Stimulated activated naive CD8-positive, alpha-beta T cell treated with anti-CD3 and anti-CD28 coated beads, Interleukin-15, amount 100 ng/mL, for 72 hours (primary cell): ENCODE results near the gene PSMD14.
"Not testable (repeated sequence)": the region's sequence is repeated elsewhere in the genome, so short reads cannot be mapped to it uniquely, and the experiment has no call there.

ENCODE experiments used
- ATAC-seq: fragments of 150-1000 bp; cut with Tn5 transposase; 2 replicates; pipeline ENCODE4 v1.10.0; 2021; ENCODE audit warnings: mild to moderate bottlenecking, moderate library complexity
- DNase-seq, 2 donors: peaks; one replicate each; pipeline ENCODE4 v3.0.0; 2021 to 2022
- H3K27ac Mint-ChIP-seq, 2 donors: one replicate each; pipeline ENCODE4 v1.8.0; 2022; ENCODE audit warnings: mild to moderate bottlenecking in 2 of 2, mixed read lengths in 2 of 2, moderate library complexity in 2 of 2
- H3K27me3 Mint-ChIP-seq: one replicate; pipeline ENCODE4 v1.8.0; 2022; ENCODE audit warnings: mixed read lengths
- H3K4me1 Mint-ChIP-seq: one replicate; pipeline ENCODE4 v1.8.0; 2022; ENCODE audit warnings: mild to moderate bottlenecking, mixed read lengths
- H3K4me3 Mint-ChIP-seq, 2 donors: one replicate each; pipeline ENCODE4 v1.8.0; 2022; ENCODE audit warnings: mild to moderate bottlenecking in 2 of 2, mixed read lengths in 2 of 2, moderate library complexity in 1 of 2
- H3K9me3 Mint-ChIP-seq, 2 donors: one replicate each; pipeline ENCODE4 v1.8.0; 2022; ENCODE audit warnings: mixed read lengths in 2 of 2

The PSMD14 gene

GRCh38 chr2:161316701-161317100 is 8.5 kb downstream of the PSMD14 start:
- DNase-seq (no peak), ATAC-seq (no peak)
- Mint-ChIP-seq H3K4me3 (no peak overlapping the region), H3K27ac (no peak overlapping the region), H3K4me1 (peaks cover 23% of the 10 kb centered on the region), H3K27me3 (no peaks in the 10 kb centered on the region), H3K9me3 (no peaks in the 10 kb centered on the region)

GRCh38 chr2:161321944-161322648 is 13.9 kb downstream of the PSMD14 start:
- DNase-seq (no peak), ATAC-seq (no peak)
- Mint-ChIP-seq H3K27me3 (no peaks in the 10 kb centered on the region), H3K27ac (no peak overlapping the region), H3K4me3 (no peak overlapping the region), H3K4me1 (peaks cover 9% of the 10 kb centered on the region), H3K9me3 (no peaks in the 10 kb centered on the region)

- H3K9me3 Mint-ChIP-seq, result no peaks in the 10 kb centered on the region
- no peak for ATAC-seq
These were observed 16.7 kb downstream of the PSMD14 start for GRCh38 chr2:161324876-161325275.

GRCh38 chr2:161327582-161327981 is 19.4 kb downstream of the PSMD14 start:
- ATAC-seq, result no peak
- Mint-ChIP-seq H3K27me3 (no peaks in the 10 kb centered on the region), H3K9me3 (no peaks in the 10 kb centered on the region), H3K27ac (no peak overlapping the region), H3K4me1 (peaks cover 9% of the 10 kb centered on the region), H3K4me3 (no peak overlapping the region)
- no peak for DNase-seq

More at GRCh38 chr2:161324876-161325275, 16.7 kb downstream of the PSMD14 start:
- no peaks in the 10 kb centered on the region for H3K27me3 Mint-ChIP-seq
- no peak for DNase-seq
- H3K4me3 Mint-ChIP-seq, result no peak overlapping the region
- H3K4me1 Mint-ChIP-seq, result peaks cover 9% of the 10 kb centered on the region
- H3K27ac Mint-ChIP-seq, result no peak overlapping the region

- Mint-ChIP-seq H3K4me3 (no peak overlapping the region), H3K4me1 (no peaks in the 10 kb centered on the region), H3K27ac (no peak overlapping the region), H3K27me3 (no peaks in the 10 kb centered on the region), H3K9me3 (peaks cover 0 to 4% of the 10 kb centered on the region in 2 donors)
- no peak for ATAC-seq
- no peak for DNase-seq
These were observed 24.2 kb downstream of the PSMD14 start for GRCh38 chr2:161332371-161332967.

- Mint-ChIP-seq H3K9me3 (peaks cover 4 to 6% of the 10 kb centered on the region in 2 donors), H3K4me1 (no peaks in the 10 kb centered on the region), H3K27ac (no peak overlapping the region), H3K27me3 (no peaks in the 10 kb centered on the region), H3K4me3 (no peak overlapping the region)
- ATAC-seq (no peak), DNase-seq (no peak)
These were observed 27.4 kb downstream of the PSMD14 start for GRCh38 chr2:161335626-161336025.

GRCh38 chr2:161337247-161337646 is 29.0 kb downstream of the PSMD14 start:
- H3K4me1 Mint-ChIP-seq, result no peaks in the 10 kb centered on the region
- no peaks in the 10 kb centered on the region for H3K27me3 Mint-ChIP-seq

GRCh38 chr2:161339532-161339931 is 31.3 kb downstream of the PSMD14 start:
- ATAC-seq, H3K27me3 Mint-ChIP-seq, H3K9me3 Mint-ChIP-seq, H3K27ac Mint-ChIP-seq, H3K4me1 Mint-ChIP-seq, DNase-seq, H3K4me3 Mint-ChIP-seq: not testable (repeated sequence)

More at GRCh38 chr2:161337247-161337646, 29.0 kb downstream of the PSMD14 start:
- no peak overlapping the region for H3K4me3 Mint-ChIP-seq
- DNase-seq, result no peak
- no peak for ATAC-seq
- no peak overlapping the region for H3K27ac Mint-ChIP-seq
- peaks cover 6 to 9% of the 10 kb centered on the region in 2 donors for H3K9me3 Mint-ChIP-seq

GRCh38 chr2:161340930-161341413 is 32.7 kb downstream of the PSMD14 start:
- ATAC-seq, result peak; percentile 65
- H3K27ac Mint-ChIP-seq, H3K4me3 Mint-ChIP-seq, H3K27me3 Mint-ChIP-seq, DNase-seq, H3K9me3 Mint-ChIP-seq, H3K4me1 Mint-ChIP-seq: not testable (repeated sequence)

- Mint-ChIP-seq H3K27ac (no peak overlapping the region), H3K4me3 (no peak overlapping the region), H3K4me1 (peaks cover 16% of the 10 kb centered on the region), H3K9me3 (peaks cover 6 to 7% of the 10 kb centered on the region in 2 donors), H3K27me3 (no peaks in the 10 kb centered on the region)
- DNase-seq (no peak), ATAC-seq (no peak)
These were observed 35.0 kb downstream of the PSMD14 start for GRCh38 chr2:161343235-161343634.

- H3K27ac Mint-ChIP-seq, result no peak overlapping the region
- H3K9me3 Mint-ChIP-seq, result peaks cover 6 to 7% of the 10 kb centered on the region in 2 donors
- H3K27me3 Mint-ChIP-seq, result no peaks in the 10 kb centered on the region
- H3K4me1 Mint-ChIP-seq, result peaks cover 16% of the 10 kb centered on the region
- H3K4me3 Mint-ChIP-seq, result no peak overlapping the region
- DNase-seq (no peak), ATAC-seq (no peak)
These were observed 36.5 kb downstream of the PSMD14 start for GRCh38 chr2:161344692-161345091.

- H3K9me3 Mint-ChIP-seq, result no peaks in the 10 kb centered on the region
- H3K27me3 Mint-ChIP-seq, result no peaks in the 10 kb centered on the region
- peaks cover 23% of the 10 kb centered on the region for H3K4me1 Mint-ChIP-seq
- no peak for DNase-seq
- H3K4me3 Mint-ChIP-seq, result no peak overlapping the region
- no peak overlapping the region for H3K27ac Mint-ChIP-seq
- no peak for ATAC-seq
These were observed 43.5 kb downstream of the PSMD14 start for GRCh38 chr2:161351678-161352077.

GRCh38 chr2:161352719-161353118 is 44.5 kb downstream of the PSMD14 start:
- no peak overlapping the region for H3K27ac Mint-ChIP-seq
- H3K9me3 Mint-ChIP-seq, result no peaks in the 10 kb centered on the region
- DNase-seq (no peak), ATAC-seq (no peak)
- no peak overlapping the region for H3K4me3 Mint-ChIP-seq
- H3K4me1 Mint-ChIP-seq, result peaks cover 17% of the 10 kb centered on the region
- H3K27me3 Mint-ChIP-seq, result no peaks in the 10 kb centered on the region

GRCh38 chr2:161353543-161353942 is 45.3 kb downstream of the PSMD14 start:
- Mint-ChIP-seq H3K4me3 (no peak overlapping the region), H3K9me3 (no peaks in the 10 kb centered on the region), H3K4me1 (peaks cover 17% of the 10 kb centered on the region), H3K27ac (no peak overlapping the region), H3K27me3 (no peaks in the 10 kb centered on the region)
- ATAC-seq (no peak), DNase-seq (no peak)

GRCh38 chr2:161354106-161354505 is 45.9 kb downstream of the PSMD14 start:
- H3K4me3 Mint-ChIP-seq, result no peak overlapping the region
- no peaks in the 10 kb centered on the region for H3K9me3 Mint-ChIP-seq
- no peak overlapping the region for H3K27ac Mint-ChIP-seq
- H3K27me3 Mint-ChIP-seq, result no peaks in the 10 kb centered on the region
- no peak for ATAC-seq
- DNase-seq, result no peak
- H3K4me1 Mint-ChIP-seq, result peaks cover 17% of the 10 kb centered on the region

- Mint-ChIP-seq H3K27me3 (no peaks in the 10 kb centered on the region), H3K4me1 (peaks cover 17% of the 10 kb centered on the region), H3K9me3 (no peaks in the 10 kb centered on the region), H3K4me3 (no peak overlapping the region), H3K27ac (no peak overlapping the region)
- DNase-seq (no peak), ATAC-seq (no peak)
These were observed 46.9 kb downstream of the PSMD14 start for GRCh38 chr2:161355106-161355505.
